PFSK-1 (cell line): ENCODE data around the gene CARMIL1.

Experiments
- FOXP2 ChIP-seq: optimal IDR thresholded peaks from 2 replicates; pipeline ENCODE3; 2011; ENCODE audit warnings: borderline replicate concordance, control low read depth, inconsistent platforms; ENCODE audit not compliant: insufficient read depth; ENCODE audit errors: extremely low read length, extremely low read depth
- POLR2AphosphoS5 ChIP-seq: IDR thresholded peaks from 2 replicates; pipeline ENCODE4 v1.6.1; 2012; ENCODE audit warnings: low read depth, mild to moderate bottlenecking, control low read depth, low read length, moderate library complexity
- REST ChIP-seq, 2 experiments: IDR thresholded peaks; 2 replicates each; pipeline versions ENCODE4 v1.6.1 to v1.8.0; 2011 to 2012; ENCODE audit warnings: low read depth in 2 of 2, low read length in 2 of 2, control low read depth in 1 of 2, inconsistent platforms in 1 of 2, mild to moderate bottlenecking in 1 of 2, moderate library complexity in 1 of 2; ENCODE audit not compliant: insufficient read depth in 1 of 2
- SIN3A ChIP-seq: IDR thresholded peaks from 2 replicates; pipeline ENCODE4 v1.6.1; 2012; ENCODE audit warnings: mild to moderate bottlenecking, low read length, moderate library complexity, borderline replicate concordance; ENCODE audit not compliant: insufficient read depth
- TAF1 ChIP-seq: IDR thresholded peaks from 2 replicates; pipeline ENCODE4 v1.6.1; 2012; ENCODE audit warnings: low read length, control low read depth, borderline replicate concordance; ENCODE audit not compliant: insufficient read depth

The CARMIL1 gene

GRCh38 chr6:25239059-25239458 is 40.1 kb upstream of the CARMIL1 start:
- TF ChIP-seq FOXP2 (no peak), TAF1 (no peak), POLR2AphosphoS5 (no peak), REST (IDR thresholded peaks at IDR 0.05; ENCODE audit: insufficient read depth in 1 of 2, low read depth in 2 of 2, low read length in 2 of 2) (no peak), SIN3A (no peak)

GRCh38 chr6:25239498-25239897 is 39.7 kb upstream of the CARMIL1 start:
- no peak for TF ChIP-seq FOXP2
- no peak for TF ChIP-seq SIN3A
- no peak for TF ChIP-seq REST (IDR thresholded peaks at IDR 0.05; ENCODE audit: insufficient read depth in 1 of 2, low read depth in 2 of 2, low read length in 2 of 2)
- no peak for TF ChIP-seq TAF1
- TF ChIP-seq POLR2AphosphoS5 = no peak

GRCh38 chr6:25242567-25242966 is 36.6 kb upstream of the CARMIL1 start:
- TF ChIP-seq SIN3A (no peak), FOXP2 (no peak), POLR2AphosphoS5 (no peak), REST (IDR thresholded peaks at IDR 0.05; ENCODE audit: insufficient read depth in 1 of 2, low read depth in 2 of 2, low read length in 2 of 2) (no peak), TAF1 (no peak)

GRCh38 chr6:25244865-25245264 is 34.3 kb upstream of the CARMIL1 start:
- no peak for TF ChIP-seq REST (IDR thresholded peaks at IDR 0.05; ENCODE audit: insufficient read depth in 1 of 2, low read depth in 2 of 2, low read length in 2 of 2)
- no peak for TF ChIP-seq POLR2AphosphoS5
- TF ChIP-seq SIN3A = no peak
- TF ChIP-seq TAF1 = no peak

GRCh38 chr6:25248123-25248522 is 31.1 kb upstream of the CARMIL1 start:
- no peak for TF ChIP-seq TAF1

GRCh38 chr6:25249133-25249532 is 30.0 kb upstream of the CARMIL1 start:
- TF ChIP-seq TAF1 (no peak), SIN3A (no peak), REST (IDR thresholded peaks at IDR 0.05; ENCODE audit: insufficient read depth in 1 of 2, low read depth in 2 of 2, low read length in 2 of 2) (no peak), POLR2AphosphoS5 (no peak), FOXP2 (no peak)
